H1 (cell line): ENCODE results near the gene CIDEA. TPM values are rescaled to one million over a fixed set of nuclear protein-coding genes. Genes with fewer than 3 reads are reported as not detected.
A peak's percentile ranks its signal among the peaks of the same experiment; 100 is the strongest.

Experiments used
- CTCF ChIA-PET: fragments of 300-600 bp; sonication (Branson Sonifier 250); formaldehyde crosslinking; loops from one replicate; lab custom pipeline; 2021; ENCODE audit not compliant: partially characterized antibody; lab: Charles Lee
- POLR2A ChIA-PET: fragments of 300-600 bp; sonication (Branson Sonifier 250); formaldehyde crosslinking; loops from one replicate; lab custom pipeline; 2021; ENCODE audit warnings: inconsistent platforms; ENCODE audit not compliant: partially characterized antibody; lab: Charles Lee
- DNase-seq, 2 experiments: peaks; one replicate each; pipeline versions ENCODE4 v3.0.0 to v3.0.0-alpha.2; 2010 to 2022; ENCODE audit warnings: low spot score in 2 of 2, low read depth in 1 of 2, mixed read lengths in 1 of 2
- FAIRE-seq: peaks from 2 replicates; lab custom pipeline; 2011; peaks lifted over from hg19 to GRCh38; lab: Jason Lieb, UNC
- H2AFZ ChIP-seq: 2 replicates; pipeline ENCODE4 v1.8.1; 2012; ENCODE audit warnings: low read length, inconsistent platforms
- H2AK5ac ChIP-seq: 2 replicates; pipeline ENCODE4 v1.6.1; 2013; ENCODE audit warnings: low read depth, low read length
- H2BK120ac ChIP-seq: replicated peaks from 2 replicates; pipeline ENCODE3; 2013; ENCODE audit warnings: low read depth, low read length, inconsistent platforms
- H2BK12ac ChIP-seq: 2 replicates; pipeline ENCODE4 v1.6.1; 2013; ENCODE audit warnings: low read depth, low read length
- H2BK15ac ChIP-seq: 2 replicates; pipeline ENCODE4 v1.6.1; 2013; ENCODE audit warnings: low read length
- H2BK20ac ChIP-seq: 2 replicates; pipeline ENCODE4 v1.6.1; 2013; ENCODE audit warnings: low read length
- H2BK5ac ChIP-seq: 2 replicates; pipeline ENCODE4 v1.6.1; 2013; ENCODE audit warnings: low read depth, low read length
- H3K14ac ChIP-seq: 2 replicates; pipeline ENCODE4 v1.6.1; 2013; ENCODE audit warnings: inconsistent platforms; ENCODE audit not compliant: insufficient read length
- H3K18ac ChIP-seq: 2 replicates; pipeline ENCODE4 v1.6.1; 2013; ENCODE audit warnings: low read length; ENCODE audit errors: extremely low read depth
- H3K23ac ChIP-seq: 2 replicates; pipeline ENCODE4 v1.6.1; 2013; ENCODE audit warnings: inconsistent platforms; ENCODE audit not compliant: insufficient read length
- H3K23me2 ChIP-seq: 2 replicates; pipeline ENCODE4 v1.6.1; 2013; ENCODE audit warnings: low read depth, low read length
- H3K27ac ChIP-seq: 2 replicates; pipeline ENCODE4 v1.6.1; 2011; ENCODE audit warnings: low read depth, low read length, inconsistent platforms
- H3K27me3 ChIP-seq, 4 experiments: replicated peaks in 1 of 4; 1 replicate in 1 of 4; 2 replicates in 3 of 4; pipeline versions ENCODE4 v1.6.1 to v1.8.1; 2011 to 2013; ENCODE audit warnings: low read length in 3 of 4, mild to moderate bottlenecking in 3 of 4, inconsistent platforms in 2 of 4, mixed read lengths in 2 of 4, moderate library complexity in 1 of 4; ENCODE audit not compliant: control insufficient read depth in 3 of 4, insufficient read depth in 3 of 4; ENCODE audit errors: extremely low read depth in 1 of 4
- H3K36me3 ChIP-seq, 4 experiments: 2 replicates each; pipeline versions ENCODE4 v1.6.1 to v1.8.1; 2011 to 2013; ENCODE audit warnings: mild to moderate bottlenecking in 4 of 4, low read length in 3 of 4, moderate library complexity in 2 of 4, control low read depth in 1 of 4, inconsistent platforms in 1 of 4; ENCODE audit not compliant: insufficient read depth in 4 of 4, control insufficient read depth in 2 of 4
- H3K4ac ChIP-seq: replicated peaks from 2 replicates; pipeline ENCODE3; 2013; ENCODE audit warnings: low read length, low read depth, mixed read lengths, inconsistent platforms; ENCODE audit not compliant: insufficient read length
- H3K4me1 ChIP-seq, 4 experiments: replicated peaks in 1 of 4; 1 replicate in 1 of 4; 2 replicates in 3 of 4; pipeline versions ENCODE4 v1.6.1 to v1.8.1; 2011 to 2013; ENCODE audit warnings: low read length in 3 of 4, inconsistent platforms in 2 of 4, mixed read lengths in 1 of 4; ENCODE audit not compliant: insufficient read depth in 4 of 4, control insufficient read depth in 3 of 4
- H3K4me2 ChIP-seq, 2 experiments: 2 replicates each; pipeline versions ENCODE4 v1.6.1 to v1.8.1; 2011 to 2013; ENCODE audit warnings: low read depth in 2 of 2, low read length in 2 of 2, control low read depth in 1 of 2, inconsistent platforms in 1 of 2, mild to moderate bottlenecking in 1 of 2; ENCODE audit not compliant: insufficient read depth in 1 of 2
- H3K4me3 ChIP-seq, 4 experiments: fragments of 200-600, 300-600 bp in 1 of 4; sonication (generic), shearing (Covaris generic), sonication (Bioruptor Twin) in 1 of 4; 2 replicates each; pipeline versions ENCODE4 v1.5.1 to v1.8.1; 2011 to 2016; ENCODE audit warnings: low read length in 4 of 4, low read depth in 3 of 4, control low read depth in 2 of 4, inconsistent platforms in 2 of 4, mild to moderate bottlenecking in 2 of 4, mixed read lengths in 1 of 4, moderate library complexity in 1 of 4; ENCODE audit not compliant: insufficient read depth in 2 of 4; ENCODE audit errors: extremely low read depth in 1 of 4
- H3K56ac ChIP-seq: replicated peaks from 2 replicates; pipeline ENCODE3; 2013; ENCODE audit warnings: low read depth, mild to moderate bottlenecking, mixed read lengths, low read length, inconsistent platforms; ENCODE audit not compliant: insufficient read length
- H3K79me1 ChIP-seq: 2 replicates; pipeline ENCODE4 v1.6.1; 2013; ENCODE audit warnings: low read depth, low read length, control low read depth
- H3K79me2 ChIP-seq, 2 experiments: 2 replicates each; pipeline versions ENCODE4 v1.6.1 to v1.8.1; 2012 to 2013; ENCODE audit warnings: low read length in 2 of 2, mild to moderate bottlenecking in 2 of 2, inconsistent platforms in 1 of 2; ENCODE audit not compliant: insufficient read depth in 2 of 2, control insufficient read depth in 1 of 2
- H3K9ac ChIP-seq, 4 experiments: replicated peaks in 1 of 4; 1 replicate in 1 of 4; 2 replicates in 3 of 4; pipeline versions ENCODE4 v1.6.1 to v1.8.1; 2011 to 2013; ENCODE audit warnings: low read depth in 3 of 4, low read length in 3 of 4, control low read depth in 2 of 4, mild to moderate bottlenecking in 2 of 4, moderate library complexity in 2 of 4, inconsistent platforms in 1 of 4; ENCODE audit errors: extremely low read depth in 1 of 4
- H3K9me3 ChIP-seq, 2 experiments: 2 replicates each; pipeline versions ENCODE4 v1.6.1 to v1.8.1; 2012 to 2013; ENCODE audit warnings: mild to moderate bottlenecking in 2 of 2, moderate library complexity in 2 of 2, control low read depth in 1 of 2, inconsistent platforms in 1 of 2, low read depth in 1 of 2, low read length in 1 of 2, mixed read lengths in 1 of 2; ENCODE audit not compliant: insufficient read depth in 2 of 2
- H4K20me1 ChIP-seq, 2 experiments: replicated peaks in 1 of 2; 2 replicates each; pipeline versions ENCODE3 to v1.8.1; 2011 to 2013; ENCODE audit warnings: inconsistent platforms in 2 of 2, low read length in 2 of 2, mild to moderate bottlenecking in 1 of 2; ENCODE audit not compliant: insufficient read depth in 2 of 2, control insufficient read depth in 1 of 2
- H4K5ac ChIP-seq: 2 replicates; pipeline ENCODE4 v1.6.1; 2013; ENCODE audit warnings: low read length, low read depth, mixed read lengths, inconsistent platforms; ENCODE audit not compliant: insufficient read length
- H4K8ac ChIP-seq: 2 replicates; pipeline ENCODE4 v1.8.0; 2013; ENCODE audit warnings: mild to moderate bottlenecking, moderate library complexity, low read length, inconsistent platforms; ENCODE audit not compliant: insufficient read depth; ENCODE audit errors: extremely low read depth
- H4K91ac ChIP-seq: replicated peaks from 2 replicates; pipeline ENCODE3; 2013; ENCODE audit warnings: low read length, mixed read lengths, inconsistent platforms; ENCODE audit not compliant: insufficient read length
- ATF3 ChIP-seq: IDR thresholded peaks from 2 replicates; pipeline ENCODE4 v1.6.1; 2011; ENCODE audit warnings: low read depth, mild to moderate bottlenecking, low read length; ENCODE audit not compliant: insufficient read depth
- CBX5 ChIP-seq: fragments of 300-800, 300-1000 bp; sonication (generic); IDR thresholded peaks from 2 replicates; pipeline ENCODE4 v1.7.1; 2016; ENCODE audit warnings: antibody characterized with exemption, low read length, low read depth
- FOSL1 ChIP-seq: IDR thresholded peaks from 2 replicates; pipeline ENCODE4 v1.6.1; 2011; ENCODE audit warnings: mild to moderate bottlenecking, low read depth, low read length, moderate library complexity; ENCODE audit not compliant: insufficient read depth
- HDAC6 ChIP-seq: IDR thresholded peaks from one replicate; pipeline ENCODE4 v1.7.1; 2012; ENCODE audit warnings: low read depth, mild to moderate bottlenecking, inconsistent platforms, low read length, moderate library complexity
- POLR2AphosphoS5 ChIP-seq: IDR thresholded peaks from 2 replicates; pipeline ENCODE4 v1.6.1; 2011; ENCODE audit warnings: low read depth, low read length
- RBBP5 ChIP-seq: IDR thresholded peaks from 2 replicates; pipeline ENCODE4 v1.7.1; 2012; ENCODE audit warnings: low read depth, mild to moderate bottlenecking, inconsistent platforms, low read length, moderate library complexity, borderline replicate concordance
- RXRA ChIP-seq: IDR thresholded peaks from 2 replicates; pipeline ENCODE4 v1.6.1; 2011; ENCODE audit warnings: low read depth, mild to moderate bottlenecking, low read length, moderate library complexity; ENCODE audit not compliant: insufficient read depth
- TAF1 ChIP-seq: IDR thresholded peaks from 2 replicates; pipeline ENCODE4 v1.6.1; 2011; ENCODE audit warnings: mild to moderate bottlenecking, low read depth, low read length
- TAF7 ChIP-seq: optimal IDR thresholded peaks from 2 replicates; pipeline ENCODE3; 2011; ENCODE audit warnings: low read depth, mild to moderate bottlenecking, inconsistent platforms, low read length, moderate library complexity, borderline replicate concordance
- TBP ChIP-seq: IDR thresholded peaks from 2 replicates; pipeline ENCODE4 v1.6.1; 2011; ENCODE audit warnings: low read depth, low read length, improper control_type of control experiment
- YY1 ChIP-seq: IDR thresholded peaks from 2 replicates; pipeline ENCODE4 v1.6.1; 2011; ENCODE audit warnings: low read depth, mild to moderate bottlenecking, low read length
- WGBS, 2 experiments: shearing (Covaris generic) in 1 of 2; methylation state at CpG; one replicate each; pipeline versions ENCODE4 v1.1.6 to v1.1.7; 2013 to 2015; ENCODE audit warnings: low lambda C conversion rate in 2 of 2, mixed read lengths in 2 of 2, inconsistent platforms in 1 of 2, low coverage in 1 of 2, missing lambda C conversion rate in 1 of 2; ENCODE audit not compliant: insufficient replicate concordance in 2 of 2, insufficient coverage in 1 of 2, insufficient read length in 1 of 2; ENCODE audit errors: extremely low coverage in 1 of 2, missing lambda C conversion rate in 1 of 2; 5-methylcytosine and 5-hydroxymethylcytosine counted together
- polyA plus RNA-seq, 7 experiments: library from polyadenylated mRNA; depleted of rRNA in 3 of 7; stranded (reverse) in 5 of 7; unstranded in 2 of 7; fragments of >200 nt in 5 of 7; fragments of 200-250 nt in 2 of 7; gene quantifications; 1 replicate in 5 of 7; 2 replicates in 1 of 7; 4 replicates in 1 of 7; pipeline versions ENCODE4 v1.2.1 to v1.2.3, GENCODE V29; 2011 to 2013; ENCODE audit warnings: missing spikeins in 2 of 7, mixed read lengths in 2 of 7
- total RNA-seq: library from RNA; stranded (reverse); fragmentation: NEBNext Ultra II Directional; extraction: Animal tissue kit (Norgen Biotek cat#: 25700); gene quantifications from 2 replicates; pipeline ENCODE4 v1.2.1, GENCODE V29; 2021

The CIDEA gene
- total and polyA plus RNA-seq, 2 of the 8 experiments (the other 6 are each of a cell fraction or from before 2014, with no cell fraction given) = not detected

GRCh38 chr18:12307701-12308385 is 53.7 kb downstream of the CIDEA start, which contains the start of gene TUBB6:
Gene TUBB6, plus strand, starts transcription at chr18:12308241. Its CDS starts 52 bp downstream, at chr18:12308293.
- peaks cover 0 to 29% (median 20%) of the 10 kb centered on the region in 4 experiments; a peak in 5 of 7 replicates for H3K27me3 ChIP-seq
- POLR2A ChIA-PET = interaction anchor here (0.8 to 6.1 kb wide), 7 partner anchors 10 to 49 kb away, joined by 3 to 49 read pairs (median 3); no protein-coding TSS in a partner anchor
- TF ChIP-seq TAF7 = peak; percentile 59
- peak; percentile 88 for TF ChIP-seq TAF1
- TF ChIP-seq CBX5 = no peak
- no peak for TF ChIP-seq RXRA
- 0 out of 2 replicates have a peak, but pooled peaks have one; percentile 38 for TF ChIP-seq FOSL1
- peak; percentile 7; the same call in 1 of the 2 replicates for TF ChIP-seq RBBP5
- TF ChIP-seq ATF3 = no peak
- peak; percentile 44; the same call in 1 of the 2 replicates for TF ChIP-seq TBP
- no peak for TF ChIP-seq HDAC6
- peak; percentile 77 for TF ChIP-seq POLR2AphosphoS5
- no peak for TF ChIP-seq YY1

More at GRCh38 chr18:12307701-12308385, 53.7 kb downstream of the CIDEA start, which contains the start of gene TUBB6:
- peak within 1 kb of the TSS; percentile 60 for H3K18ac ChIP-seq
- H3K79me1 ChIP-seq = no peaks in the 10 kb centered on the region
- no peak within 1 kb of the TSS for H2BK5ac ChIP-seq
- no peaks in the 10 kb centered on the region for H3K9me3 ChIP-seq
- H3K56ac ChIP-seq = no peak within 1 kb of the TSS
- no peak within 1 kb of the TSS for H2AK5ac ChIP-seq
- no peak within 1 kb of the TSS for H3K14ac ChIP-seq
- FAIRE-seq = no peak
- peak within 1 kb of the TSS; percentile 28 for H2BK120ac ChIP-seq
- H2BK12ac ChIP-seq = no peak within 1 kb of the TSS
- H3K23me2 ChIP-seq = peaks cover 11% of the 10 kb centered on the region
- peak within 1 kb of the TSS; percentile 63 to 81 (median 70) for H3K4me3 ChIP-seq
- H4K20me1 ChIP-seq = peaks cover 0 to 3% of the 10 kb centered on the region in 2 experiments
- DNase-seq = peak in 1 of 2 experiments; percentile 81
- H4K5ac ChIP-seq = no peak within 1 kb of the TSS
- H2BK20ac ChIP-seq = no peak within 1 kb of the TSS
- 0 out of 2 replicates have a peak within 1 kb of the TSS, but pooled peaks have one; percentile 20 for H2AFZ ChIP-seq
- H4K8ac ChIP-seq = peak within 1 kb of the TSS; percentile 87
- H3K4me2 ChIP-seq = peak within 1 kb of the TSS; percentile 78 to 94
- H3K36me3 ChIP-seq = peaks cover 0 to 22% (median 6%) of the 10 kb centered on the region in 4 experiments; a peak in 4 of 8 replicates
- peaks cover 0 to 6% of the 10 kb centered on the region in 2 experiments; a peak in 3 of 4 replicates for H3K79me2 ChIP-seq
- H3K27ac ChIP-seq = no peak within 1 kb of the TSS; the same call in 1 of the 2 replicates
- no peak within 1 kb of the TSS; the same call in 1 of the 2 replicates for H2BK15ac ChIP-seq
- H3K4ac ChIP-seq = no peak within 1 kb of the TSS
- no peak within 1 kb of the TSS for H4K91ac ChIP-seq
- WGBS, 2 experiments = 2% methylated on average over 9 of the region's 88 CpGs; no CpG with 5 or more reads in 1 of the 2 experiments
- CTCF ChIA-PET = interaction anchor here (1.4 to 2.6 kb wide), 5 partner anchors 10 to 36 kb away, joined by 3 to 11 read pairs (median 7); no protein-coding TSS in a partner anchor
- H3K4me1 ChIP-seq = peaks cover 0 to 16% (median 12%) of the 10 kb centered on the region in 4 experiments; a peak in 6 of 7 replicates
- no peak within 1 kb of the TSS for H3K23ac ChIP-seq
- H3K9ac ChIP-seq = peak within 1 kb of the TSS in 3 of 4 experiments; percentile 36 to 60 (median 42); a peak in 6 of 7 replicates
